SK-N-SH (cell line): ENCODE results near the gene IFT172.

Experiments
- CTCF ChIP-seq: fragments of 200-600 bp; sonication (generic); IDR thresholded peaks from 2 replicates; pipeline ENCODE4 v1.6.1; 2017; ENCODE audit warnings: antibody characterized with exemption, mild to moderate bottlenecking, moderate library complexity
- EP300 ChIP-seq, 2 experiments: IDR thresholded peaks; 2 replicates each; pipeline versions ENCODE4 v1.4.0 to v1.6.1; 2012; ENCODE audit warnings: borderline replicate concordance in 1 of 2, low read depth in 1 of 2, low read length in 1 of 2
- FOXM1 ChIP-seq: IDR thresholded peaks from 2 replicates; pipeline ENCODE4 v1.4.0; 2012; ENCODE audit warnings: low read depth, mild to moderate bottlenecking
- MAX ChIP-seq: IDR thresholded peaks from 2 replicates; pipeline ENCODE4 v1.4.0; 2012; ENCODE audit warnings: low read depth
- USF2 ChIP-seq: fragments of 150-350 bp; IDR thresholded peaks from 2 replicates; pipeline ENCODE4 v1.6.1; 2017; ENCODE audit warnings: antibody characterized with exemption, low read length, low read depth, borderline replicate concordance

GRCh38 chr2:27408601-27409320, 80.8 kb downstream of the IFT172 start:
- TF ChIP-seq CTCF (no peak), EP300 (IDR thresholded peaks at IDR 0.05; ENCODE audit: borderline replicate concordance in 1 of 2, low read depth in 1 of 2, low read length in 1 of 2) (no peak), USF2 (no peak), FOXM1 (no peak), MAX (peak; percentile 80)
